Gastrocnemius medialis (tissue), 4 donors: ENCODE measurements around the gene TMEM266. TPM values are rescaled to one million over a fixed set of nuclear protein-coding genes. Genes with fewer than 3 reads are reported as not detected.

Experiments used
- ATAC-seq, 2 donors: fragments of 150-250 bp; one replicate each; pipeline ENCODE4 v1.9.1; 2016
- DNase-seq, 2 donors: peaks; one replicate each; pipeline ENCODE4 v3.0.0-alpha.2; 2019
- H3K27ac ChIP-seq, 4 donors: fragments of 200-600 bp; sonication (generic); 1 replicate in 1 of 4; 2 replicates in 3 of 4; pipeline ENCODE4 v1.5.1; 2016 to 2018; ENCODE audit warnings: mild to moderate bottlenecking in 2 of 4, moderate library complexity in 1 of 4
- H3K27me3 ChIP-seq, 3 donors: fragments of 200-600 bp; sonication (generic) in 2 of 3; 1 replicate in 1 of 3; 2 replicates in 2 of 3; pipeline versions ENCODE4 v1.5.1 to v1.6.0; 2016 to 2019; ENCODE audit warnings: mild to moderate bottlenecking in 1 of 3, moderate library complexity in 1 of 3
- H3K36me3 ChIP-seq, 2 donors: fragments of 200-600 bp; sonication (generic) in 1 of 2; one replicate each; pipeline ENCODE4 v1.5.1; 2017 to 2018
- H3K4me1 ChIP-seq, 2 donors: fragments of 200-600 bp; sonication (generic) in 1 of 2; one replicate each; pipeline ENCODE4 v1.5.1; 2016 to 2017; ENCODE audit warnings: mild to moderate bottlenecking in 2 of 2
- H3K4me3 ChIP-seq, 4 donors: fragments of 200-600 bp; sonication (generic) in 3 of 4; 1 replicate in 1 of 4; 2 replicates in 3 of 4; pipeline ENCODE4 v1.5.1; 2016 to 2019; ENCODE audit warnings: mild to moderate bottlenecking in 2 of 4
- H3K9me3 ChIP-seq, 3 donors: fragments of 200-600 bp; sonication (generic) in 2 of 3; 1 replicate in 1 of 3; 2 replicates in 2 of 3; pipeline ENCODE4 v1.5.1; 2016 to 2019
- POLR2A ChIP-seq, 2 donors: fragments of 450-650 bp; IDR thresholded peaks; one replicate each; pipeline ENCODE4 v1.6.1; 2017; ENCODE audit warnings: antibody characterized with exemption in 2 of 2, mild to moderate bottlenecking in 2 of 2, moderate library complexity in 2 of 2
- in situ Hi-C, 4 donors: fragments of 200-750 bp; cut with MboI; loops; one replicate each; pipeline versions ENCODE4 v1.15.0 to v1.8.0; 2017; ENCODE audit warnings: low sequenced_read_pairs in 4 of 4
- intact Hi-C: fragments of 100-400 bp; cut with DNase I; formaldehyde crosslinking; loops from one replicate; pipeline ENCODE4 v1.15.1; 2023; ENCODE audit warnings: low total_unique reads
- total RNA-seq, 4 donors: library from RNA; depleted of rRNA; stranded (reverse); fragments of >200 nt; gene quantifications; one replicate each; pipeline versions ENCODE4 v1.1.0 to v1.2.3, GENCODE V29; 2016
- TF ChIP-seq, protein P1 (sequence below), 5 experiments: fragments of 450-650 bp in 3 of 5; fragments of 200-600 bp in 2 of 5; sonication (generic) in 2 of 5; IDR thresholded peaks in 4 of 5; conservative IDR thresholded peaks in 1 of 5; 1 replicate in 4 of 5; 2 replicates in 1 of 5; pipeline ENCODE4 v1.5.1; 2016 to 2019; ENCODE audit warnings: antibody characterized with exemption in 5 of 5, mild to moderate bottlenecking in 3 of 5, moderate library complexity in 3 of 5

TMEM266 gene
- total RNA-seq, 4 donors from 2014 or later: 3.6 to 17.1 (median 11.7) TPM

GRCh38 chr15:76065245-76065644, 5.5 kb downstream of the TMEM266 start:
- DNase-seq: peak; percentile 22 to 27
- Histone ChIP-seq H3K4me1 (peaks cover 19 to 32% of the 10 kb centered on the region in 2 donors), H3K27me3 (peaks cover 0 to 2% (median 0%) of the 10 kb centered on the region in 3 donors), H3K36me3 (no peaks in the 10 kb centered on the region), H3K4me3 (peak overlapping the region; percentile 6 to 47 (median 38)), H3K27ac (peak overlapping the region; percentile 71 to 88 (median 76)), H3K9me3 (no peaks in the 10 kb centered on the region)
- intact Hi-C loops (no loop called here), in situ Hi-C loops (no loop called here)
- peak; percentile 84 for ATAC-seq
- TF ChIP-seq POLR2A (IDR thresholded peaks at IDR 0.05): peak in 1 of 2 donors; percentile 22
- TF ChIP-seq, protein P1, sequence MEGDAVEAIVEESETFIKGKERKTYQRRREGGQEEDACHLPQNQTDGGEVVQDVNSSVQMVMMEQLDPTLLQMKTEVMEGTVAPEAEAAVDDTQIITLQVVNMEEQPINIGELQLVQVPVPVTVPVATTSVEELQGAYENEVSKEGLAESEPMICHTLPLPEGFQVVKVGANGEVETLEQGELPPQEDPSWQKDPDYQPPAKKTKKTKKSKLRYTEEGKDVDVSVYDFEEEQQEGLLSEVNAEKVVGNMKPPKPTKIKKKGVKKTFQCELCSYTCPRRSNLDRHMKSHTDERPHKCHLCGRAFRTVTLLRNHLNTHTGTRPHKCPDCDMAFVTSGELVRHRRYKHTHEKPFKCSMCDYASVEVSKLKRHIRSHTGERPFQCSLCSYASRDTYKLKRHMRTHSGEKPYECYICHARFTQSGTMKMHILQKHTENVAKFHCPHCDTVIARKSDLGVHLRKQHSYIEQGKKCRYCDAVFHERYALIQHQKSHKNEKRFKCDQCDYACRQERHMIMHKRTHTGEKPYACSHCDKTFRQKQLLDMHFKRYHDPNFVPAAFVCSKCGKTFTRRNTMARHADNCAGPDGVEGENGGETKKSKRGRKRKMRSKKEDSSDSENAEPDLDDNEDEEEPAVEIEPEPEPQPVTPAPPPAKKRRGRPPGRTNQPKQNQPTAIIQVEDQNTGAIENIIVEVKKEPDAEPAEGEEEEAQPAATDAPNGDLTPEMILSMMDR (IDR thresholded peaks at IDR 0.05 in 4 of 5, conservative IDR thresholded peaks at IDR 0.05 in 1 of 5): no peak

GRCh38 chr15:76065793-76066192, 6.0 kb downstream of the TMEM266 start:
- Histone ChIP-seq H3K4me1 (peaks cover 19 to 26% of the 10 kb centered on the region in 2 donors), H3K9me3 (no peaks in the 10 kb centered on the region), H3K27ac (peak overlapping the region; percentile 71 to 88 (median 76)), H3K4me3 (peak overlapping the region; percentile 6 to 47 (median 38)), H3K27me3 (no peaks in the 10 kb centered on the region), H3K36me3 (no peaks in the 10 kb centered on the region)
- TF ChIP-seq, protein P1 (IDR thresholded peaks at IDR 0.05 in 4 of 5, conservative IDR thresholded peaks at IDR 0.05 in 1 of 5): no peak
- intact Hi-C loops: no loop called here
- DNase-seq (no peak), ATAC-seq (peak; percentile 24 to 34)
- in situ Hi-C loops: no loop called here

DNA sequence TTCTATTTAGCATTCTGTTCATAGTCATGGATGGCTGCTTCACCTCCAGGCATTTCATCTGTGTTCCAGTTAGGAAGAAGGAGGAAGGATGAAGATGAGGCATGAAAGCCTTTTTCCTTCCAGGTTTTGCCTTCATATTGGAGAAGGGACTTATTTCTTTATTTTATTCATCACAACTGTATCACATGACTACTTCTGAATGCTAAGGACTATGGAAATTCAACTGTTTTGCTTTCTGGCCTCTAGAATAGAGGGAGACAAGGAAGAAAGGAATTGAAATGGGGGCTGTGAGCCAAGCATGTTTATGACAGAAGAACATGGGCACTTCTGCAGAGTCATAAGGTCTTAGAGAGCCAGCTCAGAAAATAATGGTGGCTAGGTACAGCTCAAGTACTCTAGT, 10.4 kb downstream of the TMEM266 start:
- intact Hi-C loops: no loop called here

DNA sequence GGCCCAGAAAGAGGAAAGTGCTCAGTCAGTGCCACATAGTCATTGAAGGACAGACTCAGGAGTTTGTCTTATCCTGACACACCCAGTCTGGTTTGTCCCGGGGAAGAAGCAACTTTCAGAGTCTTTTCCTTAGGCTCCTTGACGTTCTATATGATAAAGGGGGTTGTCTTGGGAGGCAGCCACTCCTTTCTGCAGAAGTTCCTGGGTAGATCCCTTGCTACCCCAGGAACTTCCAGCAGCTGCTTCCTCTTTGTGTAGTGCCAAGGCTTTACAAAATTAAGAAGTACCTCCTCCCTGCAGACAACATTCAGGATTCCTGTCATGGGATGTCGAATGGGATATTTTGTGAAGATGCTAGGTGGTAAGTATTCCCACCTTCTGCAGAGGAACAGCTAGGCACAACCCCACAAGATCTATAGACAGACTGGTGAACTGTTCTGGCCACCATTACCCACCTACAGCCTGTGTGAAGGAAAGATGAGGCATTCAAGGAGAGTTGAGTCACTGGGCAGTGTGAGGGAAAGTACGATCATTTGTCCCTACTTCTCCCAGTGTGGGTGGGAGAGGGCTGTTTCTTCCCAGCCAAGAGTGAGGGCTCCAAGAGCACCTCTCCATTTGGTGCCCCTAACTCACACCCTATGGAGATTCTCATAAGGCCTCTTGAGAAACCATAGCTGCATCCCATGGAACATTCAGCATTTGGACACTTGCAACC, 11.3 kb downstream of the TMEM266 start:
- DNase-seq: no peak
- Histone ChIP-seq H3K27me3 (no peaks in the 10 kb centered on the region), H3K27ac (no peak overlapping the region), H3K4me1 (peaks cover 5 to 8% of the 10 kb centered on the region in 2 donors), H3K9me3 (no peaks in the 10 kb centered on the region), H3K4me3 (no peak overlapping the region), H3K36me3 (no peaks in the 10 kb centered on the region)
- in situ Hi-C loops: no loop called here
- TF ChIP-seq, protein P1 (IDR thresholded peaks at IDR 0.05 in 4 of 5, conservative IDR thresholded peaks at IDR 0.05 in 1 of 5): no peak
- TF ChIP-seq POLR2A (IDR thresholded peaks at IDR 0.05): no peak
- intact Hi-C loops: no loop called here
- ATAC-seq: no peak

More for the DNA sequence above, 10.4 kb downstream of the TMEM266 start:
- in situ Hi-C loops: no loop called here
- Histone ChIP-seq H3K27ac (no peak overlapping the region), H3K27me3 (no peaks in the 10 kb centered on the region), H3K36me3 (no peaks in the 10 kb centered on the region), H3K4me1 (peaks cover 12 to 17% of the 10 kb centered on the region in 2 donors), H3K4me3 (no peak overlapping the region), H3K9me3 (no peaks in the 10 kb centered on the region)
- DNase-seq (no peak), ATAC-seq (no peak)
- TF ChIP-seq, protein P1 (IDR thresholded peaks at IDR 0.05 in 4 of 5, conservative IDR thresholded peaks at IDR 0.05 in 1 of 5): no peak
- TF ChIP-seq POLR2A (IDR thresholded peaks at IDR 0.05): no peak
